HL-60/S4 (cell line): ENCODE results near the gene SPG7.

ENCODE experiments used
- in situ Hi-C: fragments of 300-500 bp; cut with MboI; formaldehyde crosslinking; loops from 2 replicates; pipeline ENCODE4 v1.14.3; 2022; ENCODE audit warnings: low sequenced_read_pairs

The SPG7 gene

GRCh38 chr16:89595330-89596060 is 87.3 kb downstream of the SPG7 start:
- in situ Hi-C loops: no loop called here

DNA sequence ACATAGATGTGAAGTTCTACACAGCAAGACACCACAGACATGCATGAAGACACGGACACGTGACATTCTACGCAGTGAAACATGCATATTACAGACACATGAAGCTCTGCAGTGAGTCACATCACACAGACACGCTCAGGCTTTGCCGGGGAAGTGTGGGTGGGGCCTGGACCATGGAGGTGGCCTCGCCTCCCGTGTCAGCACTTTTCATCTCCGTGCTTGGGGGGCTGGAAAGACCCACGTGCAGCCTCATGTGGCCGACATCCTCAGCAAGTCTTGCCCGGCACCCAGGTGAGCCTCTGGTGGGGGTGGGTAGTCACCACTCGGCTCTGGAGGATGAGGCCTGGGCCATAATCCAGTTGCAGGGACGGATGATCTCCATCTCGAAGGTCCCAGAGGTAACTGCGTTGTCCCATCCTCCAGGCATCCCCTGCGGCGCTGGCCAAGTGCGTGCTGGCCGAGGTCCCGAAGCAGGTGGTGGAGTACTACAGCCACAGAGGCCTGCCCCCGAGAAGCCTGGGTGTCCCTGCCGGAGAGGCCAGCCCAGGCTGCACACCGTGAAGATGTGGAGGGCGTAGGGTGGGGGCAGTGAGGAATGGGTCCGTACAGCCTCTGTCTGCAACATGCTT is 88.0 kb downstream of the SPG7 start:
- in situ Hi-C loops: no loop called here

DNA sequence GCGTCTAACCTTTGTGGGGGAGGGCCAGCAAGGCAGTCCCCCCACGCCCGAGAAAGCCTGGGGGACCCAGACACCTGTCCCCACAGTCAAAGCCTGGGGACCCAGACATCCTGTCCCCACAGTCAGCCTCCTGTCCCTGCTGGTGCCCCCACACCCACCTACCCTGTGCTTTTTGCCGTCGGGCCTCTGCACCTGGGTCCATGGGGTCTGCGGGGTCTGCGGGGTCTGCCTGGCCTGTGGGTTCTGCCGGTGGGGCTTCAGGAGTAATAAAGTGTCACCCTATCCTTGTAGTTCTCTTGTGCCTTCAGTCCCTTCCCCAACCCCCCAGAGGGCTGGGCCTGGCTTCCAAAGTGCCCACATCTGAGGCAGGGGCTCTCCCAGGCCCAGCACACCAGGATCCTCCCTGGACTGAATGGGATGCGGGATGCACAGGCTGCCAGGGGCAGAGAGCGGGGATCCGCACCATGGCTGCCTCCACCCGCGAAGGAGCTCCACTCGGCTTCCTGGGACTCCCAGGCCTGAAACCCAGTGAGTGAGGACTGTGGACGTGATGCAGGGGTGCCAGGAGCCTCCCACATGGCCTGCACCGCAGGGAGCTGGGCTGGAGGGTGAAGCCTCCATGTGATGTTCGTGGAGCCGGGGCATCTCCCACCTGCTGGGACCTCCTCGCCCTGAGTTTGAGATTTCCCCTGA is 88.9 kb downstream of the SPG7 start:
- in situ Hi-C loops: no loop called here

DNA sequence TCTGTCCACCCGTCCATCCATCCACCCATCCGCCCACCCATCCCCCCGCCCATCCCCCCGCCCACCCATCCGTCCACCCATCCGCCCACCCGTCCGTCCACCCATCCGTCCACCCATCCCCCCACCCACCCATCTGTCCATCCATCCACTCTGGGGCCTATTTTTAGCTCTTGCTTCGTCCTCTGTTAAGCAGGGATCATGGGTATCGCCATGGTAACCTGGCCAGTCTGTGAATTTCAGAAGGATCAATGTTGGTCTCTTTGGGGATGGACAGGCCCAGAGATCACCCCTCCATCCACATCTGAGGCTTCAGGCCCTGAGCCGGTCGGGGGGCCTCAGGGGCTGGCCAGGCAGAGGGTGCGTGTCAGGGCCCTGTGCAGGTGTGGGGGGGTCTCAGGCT is 90.0 kb downstream of the SPG7 start:
- in situ Hi-C loops: no loop called here

GRCh38 chr16:89599451-89599858 is 91.3 kb downstream of the SPG7 start:
- in situ Hi-C loops: no loop called here

DNA sequence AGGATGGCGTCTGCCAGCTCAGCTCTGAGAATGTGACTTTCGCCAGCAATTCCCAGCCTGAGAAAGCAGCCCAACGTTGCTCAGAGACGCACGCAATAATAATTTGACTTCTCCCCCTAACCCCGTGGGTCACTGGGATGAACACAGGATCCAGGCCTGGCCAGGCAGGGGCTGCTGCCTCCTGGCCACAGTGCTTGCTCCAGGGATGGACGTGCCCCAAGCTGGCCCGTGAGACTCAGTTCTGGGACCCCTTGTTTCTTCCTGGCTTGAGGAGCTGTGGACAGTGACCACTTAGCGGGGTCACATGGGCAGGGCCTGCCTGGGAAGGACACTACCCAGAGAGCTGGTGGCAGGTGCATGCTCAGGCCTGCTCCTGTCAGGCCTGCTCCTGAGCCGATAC is 91.7 kb downstream of the SPG7 start:
- in situ Hi-C loops: no loop called here

GRCh38 chr16:89600427-89600826 is 92.2 kb downstream of the SPG7 start:
- in situ Hi-C loops: no loop called here

- in situ Hi-C loops: no loop called here
Measured at GRCh38 chr16:89600956-89601355, 92.8 kb downstream of the SPG7 start.

DNA sequence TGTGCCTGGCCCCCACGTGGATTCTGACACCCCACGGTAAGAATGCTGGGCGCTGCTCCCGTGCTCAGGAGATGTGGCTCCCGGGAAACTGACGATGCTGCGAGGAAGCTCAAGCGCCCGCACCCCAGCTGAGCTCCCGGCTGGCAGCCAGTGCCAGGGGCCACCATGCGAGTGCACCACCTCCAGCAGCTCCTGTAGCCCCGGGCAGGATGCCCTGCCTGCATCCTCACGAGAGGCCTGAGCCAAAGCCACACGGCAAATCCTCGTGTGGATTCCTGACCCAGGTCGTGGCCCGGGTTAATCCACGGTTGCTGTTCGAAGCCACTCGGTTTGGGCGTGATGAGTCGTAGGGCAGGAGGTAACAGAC is 93.7 kb downstream of the SPG7 start:
- in situ Hi-C loops: no loop called here

- in situ Hi-C loops: no loop called here
Measured at GRCh38 chr16:89602273-89602951, 94.2 kb downstream of the SPG7 start.

DNA sequence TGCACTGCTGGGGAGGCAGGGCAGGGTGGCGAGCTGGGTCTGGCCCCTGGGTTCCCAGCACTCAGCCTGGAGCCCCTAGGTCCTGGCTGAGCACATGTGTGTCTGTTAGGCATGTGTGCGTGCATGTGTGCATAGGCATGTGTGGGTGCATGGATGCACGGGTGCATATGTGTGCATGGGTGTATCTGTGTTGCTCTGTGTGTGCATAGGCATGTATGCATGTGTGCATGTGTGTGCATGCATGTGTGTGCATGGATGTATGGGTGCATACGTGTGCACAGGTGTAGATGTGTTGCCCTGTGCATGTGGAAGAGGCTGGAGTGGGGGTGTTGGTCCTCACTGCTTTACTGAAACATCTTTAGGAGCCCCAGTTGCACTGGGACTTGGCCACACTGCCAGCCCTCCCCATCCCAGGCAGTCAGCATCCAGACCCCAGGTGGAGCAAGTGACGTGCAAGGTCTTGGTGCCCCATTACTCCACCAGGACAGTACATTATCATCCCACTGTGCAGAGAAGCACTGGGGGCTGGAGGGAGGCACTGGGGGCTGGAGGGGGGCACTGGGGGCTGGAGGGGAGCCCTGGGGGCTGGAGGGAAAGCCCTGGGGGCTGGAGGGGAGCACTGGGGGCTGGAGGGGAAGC is 94.9 kb downstream of the SPG7 start:
- in situ Hi-C loops: no loop called here

GRCh38 chr16:89604764-89605163 is 96.6 kb downstream of the SPG7 start:
- in situ Hi-C loops: no loop called here

DNA sequence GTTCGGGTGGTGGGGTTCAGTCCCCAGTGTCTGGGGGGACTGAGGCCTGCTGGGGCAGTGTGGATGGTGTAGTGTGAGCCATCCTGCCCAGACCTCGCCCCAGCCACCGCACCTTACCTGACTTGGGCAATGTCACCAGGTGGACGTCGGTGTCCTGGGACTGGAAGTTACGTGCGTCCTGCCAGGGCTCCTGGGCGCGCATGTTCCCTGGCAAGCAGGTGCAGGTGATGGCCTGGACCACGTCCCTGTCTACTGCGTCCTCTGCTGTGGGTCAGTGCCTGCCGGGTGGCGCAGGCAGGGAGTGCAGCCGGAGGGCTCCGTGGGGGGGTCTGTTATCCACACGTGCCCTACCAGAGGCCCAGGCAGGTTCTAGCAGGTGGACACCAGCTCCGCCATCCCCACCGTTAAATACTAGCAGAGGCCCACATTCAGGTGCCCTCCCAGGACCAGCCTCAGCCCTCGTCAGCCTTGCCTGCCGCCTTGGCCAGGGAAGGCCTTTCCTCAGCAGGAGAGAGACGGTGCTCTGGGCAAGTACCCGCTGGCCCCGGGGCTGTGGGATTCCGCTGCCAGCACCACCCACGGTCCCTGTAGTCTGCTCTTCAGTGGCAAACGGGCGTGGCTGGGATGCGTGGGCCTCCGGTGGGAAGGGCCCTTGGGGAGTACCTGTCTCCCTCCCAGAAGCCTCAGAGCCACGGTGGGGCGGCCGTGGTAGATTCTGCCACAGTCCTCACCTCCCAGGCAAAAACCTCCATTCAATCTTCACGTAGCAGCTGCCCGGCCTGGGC is 97.2 kb downstream of the SPG7 start:
- in situ Hi-C loops: no loop called here

GRCh38 chr16:89606006-89606405 is 97.8 kb downstream of the SPG7 start:
- in situ Hi-C loops: no loop called here
